Choroid plexus epithelial cell (primary cell): ENCODE measurements around the gene ZMIZ1.

ENCODE experiments used
- DNase-seq: peaks from one replicate; pipeline ENCODE4 v3.0.0-alpha.2; 2010; ENCODE audit warnings: low read depth
- H3K4me3 ChIP-seq: 2 replicates; pipeline ENCODE4 v1.5.1; 2011; ENCODE audit warnings: low read depth, mild to moderate bottlenecking, control low read depth, low read length, moderate library complexity
- TF ChIP-seq, protein P1 (sequence below): conservative IDR thresholded peaks from 2 replicates; pipeline ENCODE4 v1.5.1; 2011; ENCODE audit warnings: low read depth, mild to moderate bottlenecking, control low read depth, inconsistent platforms, low read length, moderate library complexity

The ZMIZ1 gene

DNA sequence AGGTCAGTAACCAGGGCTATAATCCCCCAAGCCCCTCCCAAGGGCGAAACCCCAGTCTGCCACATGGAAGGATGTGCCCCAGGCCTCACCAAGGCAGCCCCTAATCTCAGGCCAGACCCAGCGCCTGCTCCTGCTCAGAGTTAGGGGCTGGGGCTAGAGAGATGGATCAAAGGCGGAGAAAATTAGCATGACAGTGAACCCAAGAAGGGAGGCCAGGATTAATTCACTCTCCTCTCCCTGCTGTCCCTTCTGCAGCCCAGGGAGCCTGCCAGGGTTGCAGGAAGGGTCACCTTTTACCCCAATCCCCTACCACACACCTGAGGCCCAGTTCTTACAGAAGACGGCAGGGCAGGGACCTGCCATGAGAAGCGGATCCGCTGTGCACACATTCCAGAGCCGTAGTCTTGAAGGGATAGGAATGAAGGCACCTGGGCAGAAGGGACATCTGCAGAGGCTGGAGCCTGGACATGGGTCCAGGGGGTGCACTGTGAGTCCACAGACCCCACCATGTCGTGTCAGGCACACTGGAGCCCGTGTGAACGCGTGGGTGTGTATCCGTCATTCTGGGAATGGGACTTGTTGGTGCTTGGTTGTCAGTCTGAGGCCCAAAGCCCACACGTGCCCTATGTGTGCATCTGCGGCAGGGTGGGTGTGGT, 11.9 kb upstream of the ZMIZ1 start:
- TF ChIP-seq, protein P1, sequence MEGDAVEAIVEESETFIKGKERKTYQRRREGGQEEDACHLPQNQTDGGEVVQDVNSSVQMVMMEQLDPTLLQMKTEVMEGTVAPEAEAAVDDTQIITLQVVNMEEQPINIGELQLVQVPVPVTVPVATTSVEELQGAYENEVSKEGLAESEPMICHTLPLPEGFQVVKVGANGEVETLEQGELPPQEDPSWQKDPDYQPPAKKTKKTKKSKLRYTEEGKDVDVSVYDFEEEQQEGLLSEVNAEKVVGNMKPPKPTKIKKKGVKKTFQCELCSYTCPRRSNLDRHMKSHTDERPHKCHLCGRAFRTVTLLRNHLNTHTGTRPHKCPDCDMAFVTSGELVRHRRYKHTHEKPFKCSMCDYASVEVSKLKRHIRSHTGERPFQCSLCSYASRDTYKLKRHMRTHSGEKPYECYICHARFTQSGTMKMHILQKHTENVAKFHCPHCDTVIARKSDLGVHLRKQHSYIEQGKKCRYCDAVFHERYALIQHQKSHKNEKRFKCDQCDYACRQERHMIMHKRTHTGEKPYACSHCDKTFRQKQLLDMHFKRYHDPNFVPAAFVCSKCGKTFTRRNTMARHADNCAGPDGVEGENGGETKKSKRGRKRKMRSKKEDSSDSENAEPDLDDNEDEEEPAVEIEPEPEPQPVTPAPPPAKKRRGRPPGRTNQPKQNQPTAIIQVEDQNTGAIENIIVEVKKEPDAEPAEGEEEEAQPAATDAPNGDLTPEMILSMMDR = no peak
- no peak for DNase-seq
- no peak overlapping the region for H3K4me3 ChIP-seq

DNA sequence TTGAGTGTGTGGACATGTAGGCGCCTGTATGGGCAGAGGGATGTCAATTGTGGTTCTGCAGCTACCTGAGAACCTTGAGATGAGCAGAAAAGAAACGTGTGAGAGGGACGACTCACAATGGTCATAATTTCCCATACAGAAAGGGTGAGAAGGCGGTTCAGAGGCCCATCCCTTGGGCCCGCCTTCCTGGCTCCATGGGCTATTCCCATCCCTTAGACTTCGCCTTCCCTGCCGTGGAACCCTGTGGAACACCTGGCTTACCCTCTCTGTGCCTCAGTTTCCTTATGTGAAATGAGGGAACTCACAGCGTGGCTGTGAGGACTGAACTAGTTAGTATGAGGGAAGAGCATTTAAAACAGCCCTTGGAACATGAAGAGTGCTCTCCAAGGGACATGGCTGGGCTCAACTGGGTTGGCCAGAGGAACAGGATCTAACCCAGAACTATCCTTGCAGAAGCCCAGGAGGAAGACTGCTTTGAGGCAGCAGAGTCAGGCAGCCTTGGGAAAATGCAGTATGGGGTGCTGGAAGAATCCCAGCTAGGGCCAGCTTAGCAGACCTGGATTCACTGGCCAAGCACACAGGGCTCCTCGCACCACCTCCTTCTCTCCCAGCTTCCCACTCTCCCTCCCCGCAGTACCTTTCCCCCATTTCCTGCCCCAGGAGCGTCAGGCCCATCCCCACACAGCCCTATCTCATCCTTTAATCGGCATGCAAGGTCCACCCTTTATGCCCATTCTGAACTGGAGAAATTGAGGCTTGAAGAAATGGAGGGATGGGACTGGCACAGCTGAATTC, 11.1 kb upstream of the ZMIZ1 start:
- DNase-seq = no peak
- no peak overlapping the region for H3K4me3 ChIP-seq
- TF ChIP-seq, protein P1 = no peak

DNA sequence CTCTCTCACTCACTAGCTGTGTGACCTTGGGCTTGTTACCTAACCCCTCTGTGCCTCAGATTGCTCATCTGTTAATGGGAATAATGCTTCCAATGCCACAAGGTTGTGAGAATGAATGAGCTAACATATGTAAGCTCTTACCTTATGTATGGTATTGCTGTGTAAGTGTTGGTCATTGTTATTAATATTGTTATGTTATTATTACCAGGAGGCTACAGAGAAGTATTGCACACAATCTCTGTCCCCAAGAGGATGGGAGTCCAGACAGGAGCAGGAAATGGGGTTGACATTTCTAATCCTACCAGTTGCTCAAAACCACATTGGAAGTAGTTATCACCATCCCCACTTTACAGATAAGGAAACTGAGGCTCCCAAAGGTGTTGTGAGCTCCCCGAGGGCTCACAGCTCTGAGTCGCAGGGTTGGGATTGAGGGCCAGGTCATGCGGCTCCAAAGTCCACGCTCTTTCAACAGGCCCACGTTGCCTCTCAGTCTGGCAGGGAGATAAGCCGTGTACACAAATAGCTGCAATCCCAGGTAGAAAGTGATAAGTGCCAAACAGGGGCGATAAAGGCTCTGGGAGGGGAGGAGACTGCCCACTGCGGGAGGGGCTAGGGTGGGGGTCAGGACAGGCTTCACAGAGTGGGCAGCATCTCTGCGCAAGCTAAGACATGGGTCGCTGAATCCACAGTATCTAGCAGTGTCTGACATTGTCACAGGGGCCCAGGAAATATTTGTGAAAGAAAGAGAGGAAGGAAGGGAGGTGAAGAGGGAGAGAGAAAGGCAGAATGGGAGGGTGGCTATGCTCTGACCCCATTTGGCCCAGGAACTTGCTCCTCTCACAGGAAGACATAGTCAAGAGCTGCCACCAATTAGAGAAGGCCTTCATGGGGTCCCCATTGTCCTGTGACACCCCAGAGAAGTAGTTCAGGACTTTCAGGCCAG, 9.6 kb upstream of the ZMIZ1 start:
- no peak overlapping the region for H3K4me3 ChIP-seq
- DNase-seq = no peak
- TF ChIP-seq, protein P1 = no peak

DNA sequence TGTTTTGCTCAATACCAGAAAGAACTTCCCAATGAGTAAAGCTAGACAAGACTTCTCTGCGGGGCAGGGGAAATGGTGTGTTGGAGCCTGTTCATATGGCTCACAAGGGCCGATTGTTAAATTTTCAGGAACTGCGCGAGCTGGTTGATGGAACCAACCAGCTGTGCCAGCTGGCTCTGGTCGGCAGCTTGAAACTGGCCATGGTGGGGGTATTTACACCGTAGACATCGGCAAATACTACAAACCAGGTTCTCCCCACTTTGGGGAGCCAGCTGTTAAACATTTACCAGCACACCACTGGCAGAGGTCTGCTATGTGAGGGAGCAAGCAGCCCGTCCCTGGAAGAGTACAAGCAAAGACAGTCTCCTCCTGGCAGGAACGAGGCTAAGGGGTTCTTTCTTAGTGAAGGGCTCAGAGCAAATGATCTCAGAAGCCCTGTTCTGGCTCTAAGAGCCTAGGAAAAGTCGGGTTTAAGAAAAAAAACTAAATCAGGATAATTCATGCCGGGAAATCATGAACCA, 8.8 kb upstream of the ZMIZ1 start:
- DNase-seq = no peak
- TF ChIP-seq, protein P1 = no peak
- no peak overlapping the region for H3K4me3 ChIP-seq

DNA sequence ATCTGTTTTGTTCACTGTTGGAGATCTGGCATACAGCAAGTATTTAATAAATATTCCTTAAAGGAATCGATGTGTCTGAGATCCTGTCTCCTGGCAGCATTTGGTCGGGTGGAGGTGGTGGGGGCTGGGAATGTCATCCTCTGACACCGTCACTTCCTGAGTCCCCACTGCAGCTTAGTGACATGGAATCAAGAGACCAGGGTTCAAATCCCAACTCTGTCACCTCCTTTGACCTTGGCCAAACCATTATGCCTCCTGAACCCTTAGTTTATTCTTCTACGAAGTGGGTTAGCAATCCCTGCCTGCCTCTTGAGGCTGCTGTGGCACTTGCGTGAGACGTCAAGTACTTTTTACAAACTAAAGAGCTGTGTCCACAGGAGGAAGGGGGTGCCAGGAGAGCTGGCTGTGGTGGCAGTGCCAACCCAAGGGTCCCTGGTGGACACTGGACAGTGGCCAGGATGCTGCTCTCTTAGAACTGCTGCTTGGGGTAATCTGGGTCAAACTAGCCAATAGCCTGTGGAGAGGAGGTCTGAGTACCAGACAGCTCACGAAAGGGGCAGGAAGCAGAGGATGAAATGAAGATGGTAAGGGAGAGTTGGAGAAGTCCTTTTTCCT, 8.0 kb upstream of the ZMIZ1 start:
- H3K4me3 ChIP-seq = no peak overlapping the region
- TF ChIP-seq, protein P1 = no peak
- DNase-seq = no peak
